HL-60/S4 (cell line): Measurements from ENCODE around the gene CFAP61.
"Not testable (repeated sequence)": the region's sequence is repeated elsewhere in the genome, so short reads cannot be mapped to it uniquely, and the experiment has no call there.

Experiments used
- in situ Hi-C: fragments of 300-500 bp; cut with MboI; formaldehyde crosslinking; loops from 2 replicates; pipeline ENCODE4 v1.14.3; 2022; ENCODE audit warnings: low sequenced_read_pairs

CFAP61 gene

GRCh38 chr20:20225325-20226043 is 173.2 kb downstream of the CFAP61 start:
- in situ Hi-C loops: no loop called here

- in situ Hi-C loops: no loop called here
Observed at GRCh38 chr20:20226554-20226953, 174.2 kb downstream of the CFAP61 start.

- in situ Hi-C loops: no loop called here
Observed at GRCh38 chr20:20227013-20227571, 174.8 kb downstream of the CFAP61 start.

- in situ Hi-C loops: no loop called here
Observed at GRCh38 chr20:20228351-20228750, 176.0 kb downstream of the CFAP61 start.

GRCh38 chr20:20229595-20229994 is 177.3 kb downstream of the CFAP61 start:
- in situ Hi-C loops: no loop called here

GRCh38 chr20:20230741-20231140 is 178.4 kb downstream of the CFAP61 start:
- in situ Hi-C loops: no loop called here

GRCh38 chr20:20231528-20232298 is 179.4 kb downstream of the CFAP61 start:
- in situ Hi-C loops: no loop called here

- in situ Hi-C loops: no loop called here
Observed at GRCh38 chr20:20233041-20233514, 180.7 kb downstream of the CFAP61 start.

GRCh38 chr20:20235681-20236080 is 183.3 kb downstream of the CFAP61 start:
- in situ Hi-C loops: no loop called here

- in situ Hi-C loops: no loop called here
Observed at GRCh38 chr20:20237093-20237959, 185.0 kb downstream of the CFAP61 start.

- in situ Hi-C loops: no loop called here
Observed at GRCh38 chr20:20241976-20242375, 189.6 kb downstream of the CFAP61 start.

- in situ Hi-C loops: not testable (repeated sequence)
Observed at GRCh38 chr20:20244384-20244783, 192.1 kb downstream of the CFAP61 start.

- in situ Hi-C loops: no loop called here
Observed at GRCh38 chr20:20246996-20247633, 194.8 kb downstream of the CFAP61 start.

- in situ Hi-C loops: no loop called here
Observed at GRCh38 chr20:20248620-20249200, 196.4 kb downstream of the CFAP61 start.

- in situ Hi-C loops: no loop called here
Observed at GRCh38 chr20:20251317-20251716, 199.0 kb downstream of the CFAP61 start.

- in situ Hi-C loops: no loop called here
Observed at GRCh38 chr20:20251836-20252235, 199.5 kb downstream of the CFAP61 start.

- in situ Hi-C loops: no loop called here
Observed at GRCh38 chr20:20253039-20253743, 200.9 kb downstream of the CFAP61 start.

GRCh38 chr20:20253744-20254330 is 201.5 kb downstream of the CFAP61 start:
- in situ Hi-C loops: no loop called here

- in situ Hi-C loops: no loop called here
Observed at GRCh38 chr20:20255099-20255498, 202.8 kb downstream of the CFAP61 start.
